Measurements from ENCODE around the gene ASCL1. TPM values are rescaled to one million over a fixed set of nuclear protein-coding genes. Genes with fewer than 3 reads are reported as not detected.

ASCL1 gene
- total and polyA plus RNA-seq, 9 donors, result 0.06 to 3.3 (median 0.18) TPM; not detected in 2

DNA sequence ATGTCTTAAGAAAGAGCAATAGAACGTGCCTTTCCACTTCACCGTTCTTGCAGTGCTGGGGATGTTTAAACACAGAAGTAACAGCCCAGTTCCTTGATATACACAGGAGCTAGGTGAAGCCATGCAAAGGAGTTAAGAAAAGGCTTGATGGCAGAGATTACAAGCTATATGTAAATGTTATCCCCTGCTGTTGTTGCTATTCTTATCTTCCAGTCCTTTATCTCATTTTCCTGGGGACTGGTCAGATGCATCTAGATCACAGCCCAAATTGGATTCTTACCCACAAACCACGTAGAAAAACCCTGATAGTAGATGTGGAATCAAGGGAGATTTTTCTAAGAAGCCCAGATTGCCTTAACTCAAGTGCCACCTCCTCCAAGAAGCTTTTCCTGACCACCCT is 5.5 kb downstream of the ASCL1 start:
- DNase-seq, result no peak
- Histone ChIP-seq H3K9me3 (peaks cover 0 to 12% of the 10 kb centered on the region in 2 donors), H3K4me3 (no peak overlapping the region), H3K36me3 (no peaks in the 10 kb centered on the region), H3K27ac (no peak overlapping the region), H3K27me3 (no peaks in the 10 kb centered on the region), H3K4me1 (ENCODE audit: insufficient read depth) (peaks cover 5% of the 10 kb centered on the region)
- 4 to 9% (median 8%) methylated on average over 3 of the region's 3 CpGs for WGBS, 3 donors
- TF ChIP-seq, protein P1, sequence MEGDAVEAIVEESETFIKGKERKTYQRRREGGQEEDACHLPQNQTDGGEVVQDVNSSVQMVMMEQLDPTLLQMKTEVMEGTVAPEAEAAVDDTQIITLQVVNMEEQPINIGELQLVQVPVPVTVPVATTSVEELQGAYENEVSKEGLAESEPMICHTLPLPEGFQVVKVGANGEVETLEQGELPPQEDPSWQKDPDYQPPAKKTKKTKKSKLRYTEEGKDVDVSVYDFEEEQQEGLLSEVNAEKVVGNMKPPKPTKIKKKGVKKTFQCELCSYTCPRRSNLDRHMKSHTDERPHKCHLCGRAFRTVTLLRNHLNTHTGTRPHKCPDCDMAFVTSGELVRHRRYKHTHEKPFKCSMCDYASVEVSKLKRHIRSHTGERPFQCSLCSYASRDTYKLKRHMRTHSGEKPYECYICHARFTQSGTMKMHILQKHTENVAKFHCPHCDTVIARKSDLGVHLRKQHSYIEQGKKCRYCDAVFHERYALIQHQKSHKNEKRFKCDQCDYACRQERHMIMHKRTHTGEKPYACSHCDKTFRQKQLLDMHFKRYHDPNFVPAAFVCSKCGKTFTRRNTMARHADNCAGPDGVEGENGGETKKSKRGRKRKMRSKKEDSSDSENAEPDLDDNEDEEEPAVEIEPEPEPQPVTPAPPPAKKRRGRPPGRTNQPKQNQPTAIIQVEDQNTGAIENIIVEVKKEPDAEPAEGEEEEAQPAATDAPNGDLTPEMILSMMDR (IDR thresholded peaks at IDR 0.05), result no peak
- TF ChIP-seq POLR2A (IDR thresholded peaks at IDR 0.05) (no peak), EP300 (IDR thresholded peaks at IDR 0.05) (no peak)
- intact Hi-C loops (cut with DNase I), result no loop called here

DNA sequence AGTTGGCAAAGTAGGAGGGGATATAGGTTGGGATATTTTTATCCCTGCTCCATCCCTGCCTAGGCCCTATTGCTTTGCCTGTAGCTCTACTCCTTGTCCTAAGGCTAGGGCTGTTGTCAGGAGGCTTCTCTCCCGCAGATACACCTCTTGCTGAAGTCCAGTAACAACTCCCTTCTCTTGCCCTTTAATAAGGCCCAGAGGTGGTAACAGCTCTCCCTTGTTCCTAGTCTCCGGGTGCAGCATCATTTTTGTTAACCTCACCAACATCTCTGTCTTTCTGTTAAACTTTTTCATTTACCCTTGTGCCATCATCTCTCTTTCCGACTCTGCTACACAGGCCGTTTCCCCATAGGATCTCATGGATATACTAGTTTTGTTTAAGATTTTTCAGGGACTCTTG is 6.3 kb downstream of the ASCL1 start:
- Histone ChIP-seq H3K27me3 (no peaks in the 10 kb centered on the region), H3K27ac (no peak overlapping the region), H3K36me3 (no peaks in the 10 kb centered on the region), H3K4me3 (no peak overlapping the region), H3K9me3 (peaks cover 0 to 12% of the 10 kb centered on the region in 2 donors), H3K4me1 (ENCODE audit: insufficient read depth) (peaks cover under 1% of the 10 kb centered on the region)
- 50 to 57% (median 51%) methylated on average over 4 of the region's 4 CpGs for WGBS, 3 donors
- TF ChIP-seq POLR2A (IDR thresholded peaks at IDR 0.05) (no peak), EP300 (IDR thresholded peaks at IDR 0.05) (no peak)
- TF ChIP-seq, protein P1 (IDR thresholded peaks at IDR 0.05), result no peak
- DNase-seq, result no peak
- intact Hi-C loops (cut with DNase I), result no loop called here

DNA sequence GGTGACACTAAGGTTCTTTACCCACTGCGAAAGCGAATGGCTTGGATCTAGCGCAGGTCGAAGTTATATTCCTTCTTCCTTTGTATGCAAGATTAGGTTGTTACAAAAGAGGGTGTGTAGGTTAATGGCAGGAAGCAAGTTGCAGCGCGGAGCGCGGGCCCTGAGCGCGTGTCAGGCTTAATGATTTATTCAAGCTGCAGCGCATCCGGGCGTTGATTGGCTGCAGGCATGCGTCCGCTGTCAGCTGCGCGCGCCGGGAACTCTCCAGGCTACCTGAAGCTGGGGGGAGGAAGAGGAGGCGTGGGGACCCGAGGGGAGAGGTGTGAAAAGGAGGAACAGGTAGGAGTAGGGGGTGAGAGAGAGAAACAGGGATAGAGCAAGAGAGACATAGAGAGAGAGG is 7.4 kb downstream of the ASCL1 start:
- intact Hi-C loops (cut with DNase I), result no loop called here
- no peak overlapping the region for H3K27ac ChIP-seq
- no peaks in the 10 kb centered on the region for H3K36me3 ChIP-seq
- no peaks in the 10 kb centered on the region for H3K4me1 ChIP-seq (ENCODE audit: insufficient read depth)
- WGBS, 3 donors, result 1 to 3% (median 3%) methylated on average over 21 of the region's 21 CpGs
- H3K4me3 ChIP-seq, result no peak overlapping the region
- no peaks in the 10 kb centered on the region for H3K27me3 ChIP-seq
- DNase-seq, result no peak
- H3K9me3 ChIP-seq, result peaks cover 0 to 12% of the 10 kb centered on the region in 2 donors
- no peak for TF ChIP-seq EP300 (IDR thresholded peaks at IDR 0.05)
- TF ChIP-seq, protein P1 (IDR thresholded peaks at IDR 0.05), result no peak
- TF ChIP-seq POLR2A (IDR thresholded peaks at IDR 0.05), result no peak

DNA sequence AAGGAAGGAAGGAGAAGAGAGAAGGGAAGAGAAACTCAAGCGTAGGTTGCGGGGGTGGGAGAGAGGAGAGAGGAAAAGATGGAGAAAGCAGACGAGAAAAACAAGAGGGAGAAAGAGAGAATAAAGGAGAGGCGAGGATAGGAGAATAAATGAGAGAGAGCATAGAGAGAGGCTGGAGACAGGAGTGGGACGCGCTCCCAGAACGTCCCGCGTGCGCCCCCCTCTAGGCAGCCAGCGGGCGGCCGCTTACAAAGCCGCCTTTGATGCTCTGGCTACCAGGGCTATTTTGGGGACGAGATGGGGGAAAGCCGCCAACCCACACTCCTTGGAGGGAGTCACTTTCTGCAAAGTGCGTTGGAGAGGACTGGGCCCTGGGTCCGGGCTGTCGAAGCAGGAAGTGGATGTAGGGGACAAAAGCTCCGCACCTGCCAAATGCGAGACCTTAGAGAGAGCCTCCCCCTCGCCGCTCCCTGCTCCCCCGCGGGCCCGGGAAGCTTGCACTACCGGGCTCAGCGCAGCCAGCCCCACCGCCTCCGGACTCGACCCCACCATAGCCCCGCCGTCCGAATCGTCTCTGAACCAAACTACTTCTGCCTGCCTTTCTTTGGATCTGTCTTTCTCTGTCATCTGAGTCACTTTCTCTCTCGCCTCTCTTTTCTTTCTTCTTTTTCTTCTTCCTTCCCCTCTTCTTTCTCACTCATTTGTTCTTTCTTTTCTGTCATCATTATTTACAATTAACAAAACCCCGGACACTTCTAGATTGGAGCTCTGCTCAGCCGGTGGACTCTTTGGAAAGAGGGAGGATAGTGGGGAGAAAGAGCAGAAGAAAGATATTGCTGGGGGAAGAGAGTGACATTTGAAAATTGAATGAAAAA is 8.0 kb downstream of the ASCL1 start:
- H3K27me3 ChIP-seq, result no peaks in the 10 kb centered on the region
- intact Hi-C loops (cut with DNase I), result no loop called here
- DNase-seq, result no peak
- H3K9me3 ChIP-seq, result peaks cover 0 to 12% of the 10 kb centered on the region in 2 donors
- 1 to 2% (median 2%) methylated on average over 37 to 38 of the region's 38 CpGs for WGBS, 3 donors
- H3K4me3 ChIP-seq, result no peak overlapping the region
- no peak overlapping the region for H3K27ac ChIP-seq
- H3K36me3 ChIP-seq, result no peaks in the 10 kb centered on the region
- TF ChIP-seq EP300 (IDR thresholded peaks at IDR 0.05) (no peak), POLR2A (IDR thresholded peaks at IDR 0.05) (no peak)
- TF ChIP-seq, protein P1 (IDR thresholded peaks at IDR 0.05), result no peak
- H3K4me1 ChIP-seq (ENCODE audit: insufficient read depth), result no peaks in the 10 kb centered on the region

Data from ovary (tissue), 9 donors.